ENCODE data around the gene VSTM5. TPM values are rescaled to one million over a fixed set of nuclear protein-coding genes. Genes with fewer than 3 reads are reported as not detected.
A peak's percentile ranks its signal among the peaks of the same experiment; 100 is the strongest.

The VSTM5 gene, protein sequence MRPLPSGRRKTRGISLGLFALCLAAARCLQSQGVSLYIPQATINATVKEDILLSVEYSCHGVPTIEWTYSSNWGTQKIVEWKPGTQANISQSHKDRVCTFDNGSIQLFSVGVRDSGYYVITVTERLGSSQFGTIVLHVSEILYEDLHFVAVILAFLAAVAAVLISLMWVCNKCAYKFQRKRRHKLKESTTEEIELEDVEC
- total RNA-seq (2021) (not detected in 2 replicates), Bru-seq, nascent RNA (percentile 11 among the genes with signal in this experiment), BruChase-seq, experiment 1, labeled RNA remaining after a 2-hour chase (percentile 6 among the genes with signal in this experiment), BruChase-seq, experiment 2, labeled RNA remaining after a 6-hour chase (percentile 3 among the genes with signal in this experiment)
- long read RNA-seq, result 0 reads

DNA sequence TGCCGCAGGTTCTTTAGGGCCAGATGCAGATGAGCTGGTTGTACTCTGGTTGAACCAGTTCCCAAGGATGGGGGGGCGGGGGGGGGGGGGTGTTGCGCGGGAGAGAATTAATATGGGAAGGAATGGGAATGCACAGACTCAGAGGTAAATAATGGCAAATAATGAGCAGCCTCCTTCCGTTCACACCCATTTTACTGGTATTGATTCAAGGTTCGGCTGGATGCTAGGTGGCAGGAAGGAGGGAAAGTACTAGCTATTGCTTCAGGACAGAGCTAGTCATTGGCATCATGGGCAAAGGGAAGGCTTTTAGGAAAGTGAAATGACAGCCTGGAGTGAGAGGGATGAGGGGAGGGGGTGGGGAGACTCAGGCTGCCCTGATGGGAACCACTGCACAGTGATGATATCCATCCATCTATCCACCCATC lies at the start of gene VSTM5:
Gene VSTM5 (minus strand): TSS at position 25 of the 425 bp plus-strand sequence. CDS start 116 bp downstream, outside the sequence.
- no peak for DNase-seq (ENCODE audit: low spot score)
- no peak for TF ChIP-seq EZH2 (IDR thresholded peaks at IDR 0.05; ENCODE audit: borderline replicate concordance, low read depth, low read length, poor library complexity, severe bottlenecking)
- TF ChIP-seq, protein P1, sequence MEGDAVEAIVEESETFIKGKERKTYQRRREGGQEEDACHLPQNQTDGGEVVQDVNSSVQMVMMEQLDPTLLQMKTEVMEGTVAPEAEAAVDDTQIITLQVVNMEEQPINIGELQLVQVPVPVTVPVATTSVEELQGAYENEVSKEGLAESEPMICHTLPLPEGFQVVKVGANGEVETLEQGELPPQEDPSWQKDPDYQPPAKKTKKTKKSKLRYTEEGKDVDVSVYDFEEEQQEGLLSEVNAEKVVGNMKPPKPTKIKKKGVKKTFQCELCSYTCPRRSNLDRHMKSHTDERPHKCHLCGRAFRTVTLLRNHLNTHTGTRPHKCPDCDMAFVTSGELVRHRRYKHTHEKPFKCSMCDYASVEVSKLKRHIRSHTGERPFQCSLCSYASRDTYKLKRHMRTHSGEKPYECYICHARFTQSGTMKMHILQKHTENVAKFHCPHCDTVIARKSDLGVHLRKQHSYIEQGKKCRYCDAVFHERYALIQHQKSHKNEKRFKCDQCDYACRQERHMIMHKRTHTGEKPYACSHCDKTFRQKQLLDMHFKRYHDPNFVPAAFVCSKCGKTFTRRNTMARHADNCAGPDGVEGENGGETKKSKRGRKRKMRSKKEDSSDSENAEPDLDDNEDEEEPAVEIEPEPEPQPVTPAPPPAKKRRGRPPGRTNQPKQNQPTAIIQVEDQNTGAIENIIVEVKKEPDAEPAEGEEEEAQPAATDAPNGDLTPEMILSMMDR (conservative IDR thresholded peaks at IDR 0.05; ENCODE audit: low read depth, low read length), result no peak
- Histone ChIP-seq H3K27me3 (replicated peaks; ENCODE audit: insufficient read depth, low read depth, low read length, poor library complexity) (no peaks in the 10 kb centered on the region), H3K4me1 (ENCODE audit: insufficient read depth, low read length, poor library complexity, severe bottlenecking) (no peaks in the 10 kb centered on the region), H3K9me3 (ENCODE audit: low read depth, low read length, poor library complexity, severe bottlenecking) (no peaks in the 10 kb centered on the region), H3K4me3 (ENCODE audit: low read depth, low read length, poor library complexity, severe bottlenecking) (peak within 1 kb of the TSS; percentile 37), H3K36me3 (ENCODE audit: insufficient read depth, low read length, poor library complexity, severe bottlenecking) (no peaks in the 10 kb centered on the region), H3K27ac (ENCODE audit: low read depth, low read length, poor library complexity, severe bottlenecking) (no peak within 1 kb of the TSS)
- ChIA-PET CTCF (interaction anchor here (0.6 kb wide), 1 partner anchor 762 kb away, joined by 5 read pairs; no protein-coding TSS in a partner anchor), POLR2A (ENCODE audit: low non-redundant PET) (no interaction called here)
- BruUV-seq (replicated peaks), result no TSS peak
- intact Hi-C loops (cut with micrococcal nuclease; ENCODE audit: unreplicated experiment), result no loop called here

DNA sequence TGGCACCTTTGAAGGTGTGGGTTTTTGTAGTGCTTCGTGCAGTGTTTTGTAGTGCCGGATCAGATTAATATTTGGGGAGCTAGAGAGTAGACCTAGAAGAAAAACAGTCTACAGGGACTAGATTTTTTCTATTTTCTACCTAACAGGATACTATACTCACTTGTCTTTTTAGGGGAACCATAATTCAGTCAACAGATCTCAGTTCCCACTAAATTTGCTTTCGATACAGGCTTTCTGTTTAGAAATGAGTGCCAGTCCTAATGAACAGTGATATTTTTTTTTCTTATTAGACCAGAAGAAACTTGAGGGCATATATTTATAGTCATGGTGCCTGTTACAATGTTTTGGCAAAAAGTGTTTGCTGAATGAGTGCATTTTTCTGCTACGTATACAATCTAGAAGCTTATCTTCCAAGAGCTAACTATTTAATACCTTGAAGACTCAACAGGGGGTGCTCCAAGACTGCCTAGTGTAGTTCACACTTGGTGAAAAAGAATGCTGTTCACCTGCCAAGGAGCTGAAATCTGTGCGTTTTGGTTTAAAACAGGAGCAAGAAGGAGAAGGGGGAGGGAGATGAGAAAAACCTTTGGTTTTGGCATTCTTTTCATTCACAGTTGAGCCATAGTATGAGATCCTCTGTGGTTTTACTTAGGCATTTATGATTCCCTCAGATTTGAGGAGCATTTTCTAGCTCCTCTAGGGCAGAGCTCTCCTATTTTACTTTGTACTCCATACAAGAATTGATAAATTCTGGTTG lies 44.9 kb upstream of the VSTM5 start:
- no peak overlapping the region for H3K4me3 ChIP-seq (ENCODE audit: low read depth, low read length, poor library complexity, severe bottlenecking)
- H3K36me3 ChIP-seq (ENCODE audit: insufficient read depth, low read length, poor library complexity, severe bottlenecking), result no peaks in the 10 kb centered on the region
- DNase-seq (ENCODE audit: low spot score), result peak; percentile 70
- ChIA-PET CTCF (interaction anchor here (0.6 to 1.3 kb wide), 12 partner anchors 8 to 707 kb away, joined by 3 to 19 read pairs (median 3); partner anchors contain the start of gene PANX1), POLR2A (ENCODE audit: low non-redundant PET) (interaction anchor here (0.8 kb wide), 1 partner anchor 241 kb away, joined by 3 read pairs; no protein-coding TSS in a partner anchor)
- H3K4me1 ChIP-seq (ENCODE audit: insufficient read depth, low read length, poor library complexity, severe bottlenecking), result no peaks in the 10 kb centered on the region
- H3K27me3 ChIP-seq (replicated peaks; ENCODE audit: insufficient read depth, low read depth, low read length, poor library complexity), result peaks cover 21% of the 10 kb centered on the region
- H3K9me3 ChIP-seq (ENCODE audit: low read depth, low read length, poor library complexity, severe bottlenecking), result no peaks in the 10 kb centered on the region
- no peak overlapping the region for H3K27ac ChIP-seq (ENCODE audit: low read depth, low read length, poor library complexity, severe bottlenecking)
- intact Hi-C loops (cut with micrococcal nuclease; ENCODE audit: unreplicated experiment), result loop anchor here (5.0 kb wide), 1 partner anchor 607 kb away; no protein-coding TSS in a partner anchor
- BruUV-seq (replicated peaks), result no TSS peak
- TF ChIP-seq, protein P1 (conservative IDR thresholded peaks at IDR 0.05; ENCODE audit: low read depth, low read length), result peak; percentile 72
- no peak for TF ChIP-seq EZH2 (IDR thresholded peaks at IDR 0.05; ENCODE audit: borderline replicate concordance, low read depth, low read length, poor library complexity, severe bottlenecking)

DNA sequence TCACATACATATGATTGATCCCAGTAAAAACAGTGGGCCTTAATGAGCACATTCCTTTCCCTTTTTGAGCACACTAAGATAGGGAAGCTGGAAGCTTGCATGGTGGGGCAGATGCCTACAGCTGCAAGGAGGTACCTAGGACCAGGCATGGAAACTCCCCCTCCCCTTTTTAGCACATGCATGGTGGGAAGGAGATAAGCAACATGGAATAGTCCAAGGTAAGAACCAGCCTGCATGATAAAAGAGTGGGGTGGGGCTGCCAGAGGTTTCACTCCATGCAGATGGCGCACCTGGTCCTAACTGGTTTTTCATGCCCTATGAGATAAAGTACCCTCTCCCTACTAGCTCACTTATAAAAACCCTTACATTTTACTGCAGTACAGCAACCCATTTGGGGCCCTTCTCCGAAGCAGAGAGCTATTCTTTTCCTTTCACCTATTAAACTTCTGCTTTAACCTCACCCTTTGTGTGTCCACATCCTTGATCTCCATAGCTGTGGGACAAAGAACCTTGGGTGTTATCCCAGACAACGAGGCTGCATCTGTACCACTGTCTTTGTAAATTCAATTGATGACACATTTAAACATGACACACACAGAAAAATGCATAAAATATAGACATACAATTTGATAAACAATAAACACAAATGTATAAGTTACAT lies 40.1 kb upstream of the VSTM5 start:
- CTCF ChIA-PET, result no interaction called here
- no peaks in the 10 kb centered on the region for H3K36me3 ChIP-seq (ENCODE audit: insufficient read depth, low read length, poor library complexity, severe bottlenecking)
- no peaks in the 10 kb centered on the region for H3K4me1 ChIP-seq (ENCODE audit: insufficient read depth, low read length, poor library complexity, severe bottlenecking)
- no peak for DNase-seq (ENCODE audit: low spot score)
- TF ChIP-seq EZH2 (IDR thresholded peaks at IDR 0.05; ENCODE audit: borderline replicate concordance, low read depth, low read length, poor library complexity, severe bottlenecking), result no peak
- TF ChIP-seq, protein P1 (conservative IDR thresholded peaks at IDR 0.05; ENCODE audit: low read depth, low read length), result no peak
- no peaks in the 10 kb centered on the region for H3K9me3 ChIP-seq (ENCODE audit: low read depth, low read length, poor library complexity, severe bottlenecking)
- POLR2A ChIA-PET (ENCODE audit: low non-redundant PET), result no interaction called here
- peaks cover 31% of the 10 kb centered on the region for H3K27me3 ChIP-seq (replicated peaks; ENCODE audit: insufficient read depth, low read depth, low read length, poor library complexity)
- no TSS peak for BruUV-seq (replicated peaks)
- intact Hi-C loops (cut with micrococcal nuclease; ENCODE audit: unreplicated experiment), result no loop called here
- no peak overlapping the region for H3K4me3 ChIP-seq (ENCODE audit: low read depth, low read length, poor library complexity, severe bottlenecking)
- H3K27ac ChIP-seq (ENCODE audit: low read depth, low read length, poor library complexity, severe bottlenecking), result no peak overlapping the region
